H1 (cell line): ENCODE measurements around the gene TRMT10B. TPM values are rescaled to one million over a fixed set of nuclear protein-coding genes. Genes with fewer than 3 reads are reported as not detected.

ENCODE experiments used
- CTCF ChIA-PET: fragments of 300-600 bp; sonication (Branson Sonifier 250); formaldehyde crosslinking; loops from one replicate; lab custom pipeline; 2021; ENCODE audit not compliant: partially characterized antibody; lab: Charles Lee
- POLR2A ChIA-PET: fragments of 300-600 bp; sonication (Branson Sonifier 250); formaldehyde crosslinking; loops from one replicate; lab custom pipeline; 2021; ENCODE audit warnings: inconsistent platforms; ENCODE audit not compliant: partially characterized antibody; lab: Charles Lee
- DNase-seq, 2 experiments: peaks; one replicate each; pipeline versions ENCODE4 v3.0.0 to v3.0.0-alpha.2; 2010 to 2022; ENCODE audit warnings: low spot score in 2 of 2, low read depth in 1 of 2, mixed read lengths in 1 of 2
- FAIRE-seq: peaks from 2 replicates; lab custom pipeline; 2011; peaks lifted over from hg19 to GRCh38; lab: Jason Lieb, UNC
- H2AFZ ChIP-seq: 2 replicates; pipeline ENCODE4 v1.8.1; 2012; ENCODE audit warnings: low read length, inconsistent platforms
- H2AK5ac ChIP-seq: 2 replicates; pipeline ENCODE4 v1.6.1; 2013; ENCODE audit warnings: low read depth, low read length
- H2BK120ac ChIP-seq: replicated peaks from 2 replicates; pipeline ENCODE3; 2013; ENCODE audit warnings: low read depth, low read length, inconsistent platforms
- H2BK12ac ChIP-seq: 2 replicates; pipeline ENCODE4 v1.6.1; 2013; ENCODE audit warnings: low read depth, low read length
- H2BK15ac ChIP-seq: 2 replicates; pipeline ENCODE4 v1.6.1; 2013; ENCODE audit warnings: low read length
- H2BK20ac ChIP-seq: 2 replicates; pipeline ENCODE4 v1.6.1; 2013; ENCODE audit warnings: low read length
- H2BK5ac ChIP-seq: 2 replicates; pipeline ENCODE4 v1.6.1; 2013; ENCODE audit warnings: low read depth, low read length
- H3K14ac ChIP-seq: 2 replicates; pipeline ENCODE4 v1.6.1; 2013; ENCODE audit warnings: inconsistent platforms; ENCODE audit not compliant: insufficient read length
- H3K18ac ChIP-seq: 2 replicates; pipeline ENCODE4 v1.6.1; 2013; ENCODE audit warnings: low read length; ENCODE audit errors: extremely low read depth
- H3K23ac ChIP-seq: 2 replicates; pipeline ENCODE4 v1.6.1; 2013; ENCODE audit warnings: inconsistent platforms; ENCODE audit not compliant: insufficient read length
- H3K23me2 ChIP-seq: 2 replicates; pipeline ENCODE4 v1.6.1; 2013; ENCODE audit warnings: low read depth, low read length
- H3K27ac ChIP-seq: 2 replicates; pipeline ENCODE4 v1.6.1; 2011; ENCODE audit warnings: low read depth, low read length, inconsistent platforms
- H3K27me3 ChIP-seq, 4 experiments: replicated peaks in 1 of 4; 1 replicate in 1 of 4; 2 replicates in 3 of 4; pipeline versions ENCODE4 v1.6.1 to v1.8.1; 2011 to 2013; ENCODE audit warnings: low read length in 3 of 4, mild to moderate bottlenecking in 3 of 4, inconsistent platforms in 2 of 4, mixed read lengths in 2 of 4, moderate library complexity in 1 of 4; ENCODE audit not compliant: control insufficient read depth in 3 of 4, insufficient read depth in 3 of 4; ENCODE audit errors: extremely low read depth in 1 of 4
- H3K36me3 ChIP-seq, 4 experiments: 2 replicates each; pipeline versions ENCODE4 v1.6.1 to v1.8.1; 2011 to 2013; ENCODE audit warnings: mild to moderate bottlenecking in 4 of 4, low read length in 3 of 4, moderate library complexity in 2 of 4, control low read depth in 1 of 4, inconsistent platforms in 1 of 4; ENCODE audit not compliant: insufficient read depth in 4 of 4, control insufficient read depth in 2 of 4
- H3K4ac ChIP-seq: replicated peaks from 2 replicates; pipeline ENCODE3; 2013; ENCODE audit warnings: low read length, low read depth, mixed read lengths, inconsistent platforms; ENCODE audit not compliant: insufficient read length
- H3K4me1 ChIP-seq, 4 experiments: replicated peaks in 1 of 4; 1 replicate in 1 of 4; 2 replicates in 3 of 4; pipeline versions ENCODE4 v1.6.1 to v1.8.1; 2011 to 2013; ENCODE audit warnings: low read length in 3 of 4, inconsistent platforms in 2 of 4, mixed read lengths in 1 of 4; ENCODE audit not compliant: insufficient read depth in 4 of 4, control insufficient read depth in 3 of 4
- H3K4me2 ChIP-seq, 2 experiments: 2 replicates each; pipeline versions ENCODE4 v1.6.1 to v1.8.1; 2011 to 2013; ENCODE audit warnings: low read depth in 2 of 2, low read length in 2 of 2, control low read depth in 1 of 2, inconsistent platforms in 1 of 2, mild to moderate bottlenecking in 1 of 2; ENCODE audit not compliant: insufficient read depth in 1 of 2
- H3K4me3 ChIP-seq, 4 experiments: fragments of 200-600, 300-600 bp in 1 of 4; sonication (generic), shearing (Covaris generic), sonication (Bioruptor Twin) in 1 of 4; 2 replicates each; pipeline versions ENCODE4 v1.5.1 to v1.8.1; 2011 to 2016; ENCODE audit warnings: low read length in 4 of 4, low read depth in 3 of 4, control low read depth in 2 of 4, inconsistent platforms in 2 of 4, mild to moderate bottlenecking in 2 of 4, mixed read lengths in 1 of 4, moderate library complexity in 1 of 4; ENCODE audit not compliant: insufficient read depth in 2 of 4; ENCODE audit errors: extremely low read depth in 1 of 4
- H3K56ac ChIP-seq: replicated peaks from 2 replicates; pipeline ENCODE3; 2013; ENCODE audit warnings: low read depth, mild to moderate bottlenecking, mixed read lengths, low read length, inconsistent platforms; ENCODE audit not compliant: insufficient read length
- H3K79me1 ChIP-seq: 2 replicates; pipeline ENCODE4 v1.6.1; 2013; ENCODE audit warnings: low read depth, low read length, control low read depth
- H3K79me2 ChIP-seq, 2 experiments: 2 replicates each; pipeline versions ENCODE4 v1.6.1 to v1.8.1; 2012 to 2013; ENCODE audit warnings: low read length in 2 of 2, mild to moderate bottlenecking in 2 of 2, inconsistent platforms in 1 of 2; ENCODE audit not compliant: insufficient read depth in 2 of 2, control insufficient read depth in 1 of 2
- H3K9ac ChIP-seq, 4 experiments: replicated peaks in 1 of 4; 1 replicate in 1 of 4; 2 replicates in 3 of 4; pipeline versions ENCODE4 v1.6.1 to v1.8.1; 2011 to 2013; ENCODE audit warnings: low read depth in 3 of 4, low read length in 3 of 4, control low read depth in 2 of 4, mild to moderate bottlenecking in 2 of 4, moderate library complexity in 2 of 4, inconsistent platforms in 1 of 4; ENCODE audit errors: extremely low read depth in 1 of 4
- H3K9me3 ChIP-seq, 2 experiments: 2 replicates each; pipeline versions ENCODE4 v1.6.1 to v1.8.1; 2012 to 2013; ENCODE audit warnings: mild to moderate bottlenecking in 2 of 2, moderate library complexity in 2 of 2, control low read depth in 1 of 2, inconsistent platforms in 1 of 2, low read depth in 1 of 2, low read length in 1 of 2, mixed read lengths in 1 of 2; ENCODE audit not compliant: insufficient read depth in 2 of 2
- H4K20me1 ChIP-seq, 2 experiments: replicated peaks in 1 of 2; 2 replicates each; pipeline versions ENCODE3 to v1.8.1; 2011 to 2013; ENCODE audit warnings: inconsistent platforms in 2 of 2, low read length in 2 of 2, mild to moderate bottlenecking in 1 of 2; ENCODE audit not compliant: insufficient read depth in 2 of 2, control insufficient read depth in 1 of 2
- H4K5ac ChIP-seq: 2 replicates; pipeline ENCODE4 v1.6.1; 2013; ENCODE audit warnings: low read length, low read depth, mixed read lengths, inconsistent platforms; ENCODE audit not compliant: insufficient read length
- H4K8ac ChIP-seq: 2 replicates; pipeline ENCODE4 v1.8.0; 2013; ENCODE audit warnings: mild to moderate bottlenecking, moderate library complexity, low read length, inconsistent platforms; ENCODE audit not compliant: insufficient read depth; ENCODE audit errors: extremely low read depth
- H4K91ac ChIP-seq: replicated peaks from 2 replicates; pipeline ENCODE3; 2013; ENCODE audit warnings: low read length, mixed read lengths, inconsistent platforms; ENCODE audit not compliant: insufficient read length
- JUND ChIP-seq: IDR thresholded peaks from 2 replicates; pipeline ENCODE4 v1.6.1; 2011; ENCODE audit warnings: mild to moderate bottlenecking, improper control_type of control experiment, low read length
- KDM5A ChIP-seq: fragments of 200-600 bp; IDR thresholded peaks from 2 replicates; pipeline ENCODE4 v1.7.1; 2012; ENCODE audit warnings: mild to moderate bottlenecking, low read length, inconsistent platforms, mixed read lengths
- MAFK ChIP-seq: IDR thresholded peaks from 2 replicates; pipeline ENCODE4 v1.6.1; 2012; ENCODE audit warnings: low read depth, mild to moderate bottlenecking, improper control_type of control experiment, low read length
- NRF1 ChIP-seq: IDR thresholded peaks from 2 replicates; pipeline ENCODE4 v1.6.1; 2011; ENCODE audit warnings: mild to moderate bottlenecking, low read depth, low read length, improper control_type of control experiment
- SP4 ChIP-seq: IDR thresholded peaks from 2 replicates; pipeline ENCODE4 v1.6.1; 2012; ENCODE audit warnings: low read length, inconsistent platforms
- SUZ12 ChIP-seq: fragments of 200-600 bp; sonication (generic); IDR thresholded peaks from 2 replicates; pipeline ENCODE4 v1.6.1; 2012; ENCODE audit warnings: mild to moderate bottlenecking, inconsistent platforms, low read length, moderate library complexity, mixed read lengths
- TAF7 ChIP-seq: optimal IDR thresholded peaks from 2 replicates; pipeline ENCODE3; 2011; ENCODE audit warnings: low read depth, mild to moderate bottlenecking, inconsistent platforms, low read length, moderate library complexity, borderline replicate concordance
- WGBS, 2 experiments: shearing (Covaris generic) in 1 of 2; methylation state at CpG; one replicate each; pipeline versions ENCODE4 v1.1.6 to v1.1.7; 2013 to 2015; ENCODE audit warnings: low lambda C conversion rate in 2 of 2, mixed read lengths in 2 of 2, inconsistent platforms in 1 of 2, low coverage in 1 of 2, missing lambda C conversion rate in 1 of 2; ENCODE audit not compliant: insufficient replicate concordance in 2 of 2, insufficient coverage in 1 of 2, insufficient read length in 1 of 2; ENCODE audit errors: extremely low coverage in 1 of 2, missing lambda C conversion rate in 1 of 2; 5-methylcytosine and 5-hydroxymethylcytosine counted together
- polyA plus RNA-seq, 7 experiments: library from polyadenylated mRNA; depleted of rRNA in 3 of 7; stranded (reverse) in 5 of 7; unstranded in 2 of 7; fragments of >200 nt in 5 of 7; fragments of 200-250 nt in 2 of 7; gene quantifications; 1 replicate in 5 of 7; 2 replicates in 1 of 7; 4 replicates in 1 of 7; pipeline versions ENCODE4 v1.2.1 to v1.2.3, GENCODE V29; 2011 to 2013; ENCODE audit warnings: missing spikeins in 2 of 7, mixed read lengths in 2 of 7
- total RNA-seq: library from RNA; stranded (reverse); fragmentation: NEBNext Ultra II Directional; extraction: Animal tissue kit (Norgen Biotek cat#: 25700); gene quantifications from 2 replicates; pipeline ENCODE4 v1.2.1, GENCODE V29; 2021
- TF ChIP-seq, protein P1 (sequence below): IDR thresholded peaks from 2 replicates; pipeline ENCODE4 v1.6.1; 2012; ENCODE audit warnings: inconsistent platforms

Gene TRMT10B
- total and polyA plus RNA-seq, 2 of the 8 experiments (the other 6 are each of a cell fraction or from before 2014, with no cell fraction given), result 2.4 to 4.5 TPM

- no peak overlapping the region for H4K5ac ChIP-seq
- peaks cover 0 to 16% of the 10 kb centered on the region in 2 experiments; a peak in 3 of 4 replicates for H3K79me2 ChIP-seq
- H4K8ac ChIP-seq, result no peak overlapping the region
- TF ChIP-seq NRF1, result no peak
- TF ChIP-seq MAFK, result no peak
- TF ChIP-seq KDM5A, result no peak
- TF ChIP-seq SP4, result no peak
- no peak for TF ChIP-seq JUND
- TF ChIP-seq, protein P1, sequence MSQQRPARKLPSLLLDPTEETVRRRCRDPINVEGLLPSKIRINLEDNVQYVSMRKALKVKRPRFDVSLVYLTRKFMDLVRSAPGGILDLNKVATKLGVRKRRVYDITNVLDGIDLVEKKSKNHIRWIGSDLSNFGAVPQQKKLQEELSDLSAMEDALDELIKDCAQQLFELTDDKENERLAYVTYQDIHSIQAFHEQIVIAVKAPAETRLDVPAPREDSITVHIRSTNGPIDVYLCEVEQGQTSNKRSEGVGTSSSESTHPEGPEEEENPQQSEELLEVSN, result no peak
- TF ChIP-seq SUZ12, result no peak
- TF ChIP-seq TAF7, result no peak
- H2AFZ ChIP-seq, result no peak overlapping the region
- no peak overlapping the region for H3K56ac ChIP-seq
- H2BK5ac ChIP-seq, result no peak overlapping the region
- H3K9ac ChIP-seq, result no peak overlapping the region
- H3K4me3 ChIP-seq, result no peak overlapping the region
- H3K27me3 ChIP-seq, result no peaks in the 10 kb centered on the region
- no peaks in the 10 kb centered on the region for H3K23me2 ChIP-seq
- WGBS, 2 experiments, result 83% methylated on average over 2 of the region's 2 CpGs; no CpG with 5 or more reads in 1 of the 2 experiments
- ChIA-PET POLR2A (interaction anchor here (0.8 to 2.5 kb wide), 4 partner anchors 9 to 90 kb away, joined by 3 to 15 read pairs (median 4); no protein-coding TSS in a partner anchor), CTCF (no interaction called here)
- H2BK12ac ChIP-seq, result no peak overlapping the region
- no peak overlapping the region for H3K4ac ChIP-seq
- H3K4me1 ChIP-seq, result no peaks in the 10 kb centered on the region
- H2BK120ac ChIP-seq, result no peak overlapping the region
- H3K14ac ChIP-seq, result no peak overlapping the region
- H2BK20ac ChIP-seq, result no peak overlapping the region
- peaks cover 6% of the 10 kb centered on the region; the same call in 1 of the 2 replicates for H3K79me1 ChIP-seq
- no peak overlapping the region for H2AK5ac ChIP-seq
- no peak overlapping the region for H3K4me2 ChIP-seq
- H3K9me3 ChIP-seq, result no peaks in the 10 kb centered on the region
- DNase-seq (no peak), FAIRE-seq (no peak)
- peaks cover 21 to 69% (median 48%) of the 10 kb centered on the region in 4 experiments for H3K36me3 ChIP-seq
- H4K91ac ChIP-seq, result no peak overlapping the region
- no peak overlapping the region for H3K27ac ChIP-seq
- H3K23ac ChIP-seq, result no peak overlapping the region
- H3K18ac ChIP-seq, result no peak overlapping the region
- peaks cover 0 to 12% of the 10 kb centered on the region in 2 experiments for H4K20me1 ChIP-seq
- H2BK15ac ChIP-seq, result no peak overlapping the region
Observed at GRCh38 chr9:37778534-37778933, 24.9 kb downstream of the TRMT10B start.
